K562 (cell line): ENCODE measurements around the gene IL12RB1. TPM values are rescaled to one million over a fixed set of nuclear protein-coding genes. Genes with fewer than 3 reads are reported as not detected.

ENCODE experiments used
- MAZ ChIP-seq, 2 experiments: fragments of 450-650 bp in 1 of 2; sonication (generic) in 1 of 2; formaldehyde crosslinking; IDR thresholded peaks in 1 of 2; conservative IDR thresholded peaks in 1 of 2; 2 replicates each; pipeline versions ENCODE4 v1.4.0 to v1.5.0; 2020; ENCODE audit warnings: mild to moderate bottlenecking in 1 of 2, missing genetic modification reagents in 1 of 2
- TFAM ChIP-seq: fragments of 250-450 bp; sonication (Bioruptor Pico); conservative IDR thresholded peaks from 2 replicates; pipeline ENCODE4 v1.5.0; 2021; ENCODE audit warnings: mild to moderate bottlenecking, moderate library complexity
- polyA plus RNA-seq, 8 experiments: library from polyadenylated mRNA; depleted of rRNA in 4 of 8; stranded (reverse) in 5 of 8; unstranded in 3 of 8; fragments of >200 nt; fragmentation: Nextera tagmentation in 2 of 8; fragmentation: Illumina TruSeq in 1 of 8; extraction: Ambion mirVana in 2 of 8; extraction: Trizol in 1 of 8; gene quantifications; 2 replicates each; pipeline versions ENCODE4 v1.2.1 to v1.2.3, GENCODE V29; 2011 to 2014; ENCODE audit warnings: inconsistent platforms in 1 of 8, missing spikeins in 1 of 8
- total RNA-seq, 7 experiments: library from RNA; depleted of rRNA in 6 of 7; stranded (reverse); fragments of >200 nt in 6 of 7; fragmentation: Illumina TruSeq in 2 of 7; extraction: Trizol in 2 of 7; gene quantifications; 2 replicates each; pipeline versions ENCODE4 v1.2.1 to v1.2.3, GENCODE V29; 2011 to 2021; ENCODE audit warnings: low replicate concordance in 1 of 7
- TF ChIP-seq, protein P1 (sequence below): fragments of 450-650 bp; IDR thresholded peaks from 2 replicates; pipeline ENCODE4 v1.6.1; 2016; ENCODE audit warnings: mild to moderate bottlenecking
- TF ChIP-seq, protein P2 (sequence below), 2 experiments: fragments of 150-350 bp in 1 of 2; IDR thresholded peaks; 2 replicates each; pipeline ENCODE4 v1.6.1; 2012 to 2016; ENCODE audit warnings: low read depth in 2 of 2, low read length in 2 of 2, mild to moderate bottlenecking in 1 of 2, moderate library complexity in 1 of 2

IL12RB1 gene
- total and polyA plus RNA-seq, 9 of the 15 experiments (the other 6 are each of a cell fraction or from before 2014, with no cell fraction given): 0.04 to 0.07 (median 0.06) TPM; not detected in 5

- TF ChIP-seq TFAM (CRISPR knock-in tag): no peak
- TF ChIP-seq, protein P1, sequence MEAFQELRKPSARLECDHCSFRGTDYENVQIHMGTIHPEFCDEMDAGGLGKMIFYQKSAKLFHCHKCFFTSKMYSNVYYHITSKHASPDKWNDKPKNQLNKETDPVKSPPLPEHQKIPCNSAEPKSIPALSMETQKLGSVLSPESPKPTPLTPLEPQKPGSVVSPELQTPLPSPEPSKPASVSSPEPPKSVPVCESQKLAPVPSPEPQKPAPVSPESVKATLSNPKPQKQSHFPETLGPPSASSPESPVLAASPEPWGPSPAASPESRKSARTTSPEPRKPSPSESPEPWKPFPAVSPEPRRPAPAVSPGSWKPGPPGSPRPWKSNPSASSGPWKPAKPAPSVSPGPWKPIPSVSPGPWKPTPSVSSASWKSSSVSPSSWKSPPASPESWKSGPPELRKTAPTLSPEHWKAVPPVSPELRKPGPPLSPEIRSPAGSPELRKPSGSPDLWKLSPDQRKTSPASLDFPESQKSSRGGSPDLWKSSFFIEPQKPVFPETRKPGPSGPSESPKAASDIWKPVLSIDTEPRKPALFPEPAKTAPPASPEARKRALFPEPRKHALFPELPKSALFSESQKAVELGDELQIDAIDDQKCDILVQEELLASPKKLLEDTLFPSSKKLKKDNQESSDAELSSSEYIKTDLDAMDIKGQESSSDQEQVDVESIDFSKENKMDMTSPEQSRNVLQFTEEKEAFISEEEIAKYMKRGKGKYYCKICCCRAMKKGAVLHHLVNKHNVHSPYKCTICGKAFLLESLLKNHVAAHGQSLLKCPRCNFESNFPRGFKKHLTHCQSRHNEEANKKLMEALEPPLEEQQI: no peak
- TF ChIP-seq, protein P2, sequence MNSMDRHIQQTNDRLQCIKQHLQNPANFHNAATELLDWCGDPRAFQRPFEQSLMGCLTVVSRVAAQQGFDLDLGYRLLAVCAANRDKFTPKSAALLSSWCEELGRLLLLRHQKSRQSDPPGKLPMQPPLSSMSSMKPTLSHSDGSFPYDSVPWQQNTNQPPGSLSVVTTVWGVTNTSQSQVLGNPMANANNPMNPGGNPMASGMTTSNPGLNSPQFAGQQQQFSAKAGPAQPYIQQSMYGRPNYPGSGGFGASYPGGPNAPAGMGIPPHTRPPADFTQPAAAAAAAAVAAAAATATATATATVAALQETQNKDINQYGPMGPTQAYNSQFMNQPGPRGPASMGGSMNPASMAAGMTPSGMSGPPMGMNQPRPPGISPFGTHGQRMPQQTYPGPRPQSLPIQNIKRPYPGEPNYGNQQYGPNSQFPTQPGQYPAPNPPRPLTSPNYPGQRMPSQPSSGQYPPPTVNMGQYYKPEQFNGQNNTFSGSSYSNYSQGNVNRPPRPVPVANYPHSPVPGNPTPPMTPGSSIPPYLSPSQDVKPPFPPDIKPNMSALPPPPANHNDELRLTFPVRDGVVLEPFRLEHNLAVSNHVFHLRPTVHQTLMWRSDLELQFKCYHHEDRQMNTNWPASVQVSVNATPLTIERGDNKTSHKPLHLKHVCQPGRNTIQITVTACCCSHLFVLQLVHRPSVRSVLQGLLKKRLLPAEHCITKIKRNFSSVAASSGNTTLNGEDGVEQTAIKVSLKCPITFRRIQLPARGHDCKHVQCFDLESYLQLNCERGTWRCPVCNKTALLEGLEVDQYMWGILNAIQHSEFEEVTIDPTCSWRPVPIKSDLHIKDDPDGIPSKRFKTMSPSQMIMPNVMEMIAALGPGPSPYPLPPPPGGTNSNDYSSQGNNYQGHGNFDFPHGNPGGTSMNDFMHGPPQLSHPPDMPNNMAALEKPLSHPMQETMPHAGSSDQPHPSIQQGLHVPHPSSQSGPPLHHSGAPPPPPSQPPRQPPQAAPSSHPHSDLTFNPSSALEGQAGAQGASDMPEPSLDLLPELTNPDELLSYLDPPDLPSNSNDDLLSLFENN (IDR thresholded peaks at IDR 0.05; ENCODE audit: low read depth in 2 of 2, low read length in 2 of 2): no peak
- no peak for TF ChIP-seq MAZ (CRISPR knock-in tag; conservative IDR thresholded peaks at IDR 0.05 in 1 of 2, IDR thresholded peaks at IDR 0.05 in 1 of 2)
Measured at GRCh38 chr19:18049385-18049784, 37.3 kb downstream of the IL12RB1 start (continued).
